ENCODE measurements around the gene CLASP1. TPM values are rescaled to one million over a fixed set of nuclear protein-coding genes. Genes with fewer than 3 reads are reported as not detected.
"Not testable (repeated sequence)": the region's sequence is repeated elsewhere in the genome, so short reads cannot be mapped to it uniquely, and the experiment has no call there.

The CLASP1 gene
- total RNA-seq, 1 donor from 2014 or later = 95.1 TPM

- H3K9me3 Mint-ChIP-seq (ENCODE audit: unreplicated experiment) = no peaks in the 10 kb centered on the region
These were observed 45.3 kb upstream of the CLASP1 start for GRCh38 chr2:121694398-121695170.

GRCh38 chr2:121690572-121690971 lies 41.3 kb upstream of the CLASP1 start:
- not testable (repeated sequence) for H3K9me3 Mint-ChIP-seq (ENCODE audit: unreplicated experiment); H3K4me3 Mint-ChIP-seq (ENCODE audit: unreplicated experiment); H3K4me1 Mint-ChIP-seq (ENCODE audit: unreplicated experiment); H3K36me3 Mint-ChIP-seq (ENCODE audit: low read depth, unreplicated experiment); H3K27me3 Mint-ChIP-seq (ENCODE audit: unreplicated experiment); DNase-seq (ENCODE audit: low spot score)
- H3K27ac Mint-ChIP-seq (ENCODE audit: unreplicated experiment) = peak overlapping the region; percentile 59

More at GRCh38 chr2:121694398-121695170, 45.3 kb upstream of the CLASP1 start:
- Mint-ChIP-seq H3K4me1 (ENCODE audit: unreplicated experiment) (peaks cover 22% of the 10 kb centered on the region), H3K27me3 (ENCODE audit: unreplicated experiment) (peaks cover 2% of the 10 kb centered on the region), H3K4me3 (ENCODE audit: unreplicated experiment) (no peak overlapping the region), H3K27ac (ENCODE audit: unreplicated experiment) (no peak overlapping the region), H3K36me3 (ENCODE audit: low read depth, unreplicated experiment) (no peaks in the 10 kb centered on the region)
- DNase-seq (ENCODE audit: low spot score) = no peak
- no peak for TF ChIP-seq CTCF (IDR thresholded peaks at IDR 0.05; ENCODE audit: unreplicated experiment)

GRCh38 chr2:121690095-121690494 lies 40.8 kb upstream of the CLASP1 start:
- H3K27ac Mint-ChIP-seq (ENCODE audit: unreplicated experiment) = peak overlapping the region; percentile 59
- H3K9me3 Mint-ChIP-seq (ENCODE audit: unreplicated experiment) = no peaks in the 10 kb centered on the region
- no peak for DNase-seq (ENCODE audit: low spot score)
- H3K4me3 Mint-ChIP-seq (ENCODE audit: unreplicated experiment) = no peak overlapping the region
- no peak for TF ChIP-seq CTCF (IDR thresholded peaks at IDR 0.05; ENCODE audit: unreplicated experiment)
- H3K4me1 Mint-ChIP-seq (ENCODE audit: unreplicated experiment) = no peaks in the 10 kb centered on the region
- peaks cover 1% of the 10 kb centered on the region for H3K27me3 Mint-ChIP-seq (ENCODE audit: unreplicated experiment)
- H3K36me3 Mint-ChIP-seq (ENCODE audit: low read depth, unreplicated experiment) = no peaks in the 10 kb centered on the region

- peak; percentile 33 for DNase-seq (ENCODE audit: low spot score)
- H3K4me1 Mint-ChIP-seq (ENCODE audit: unreplicated experiment) = no peaks in the 10 kb centered on the region
- peaks cover under 1% of the 10 kb centered on the region for H3K9me3 Mint-ChIP-seq (ENCODE audit: unreplicated experiment)
- TF ChIP-seq CTCF (IDR thresholded peaks at IDR 0.05; ENCODE audit: unreplicated experiment) = no peak
- peaks cover 1% of the 10 kb centered on the region for H3K27me3 Mint-ChIP-seq (ENCODE audit: unreplicated experiment)
- peaks cover under 1% of the 10 kb centered on the region for H3K36me3 Mint-ChIP-seq (ENCODE audit: low read depth, unreplicated experiment)
- no peak overlapping the region for H3K4me3 Mint-ChIP-seq (ENCODE audit: unreplicated experiment)
- H3K27ac Mint-ChIP-seq (ENCODE audit: unreplicated experiment) = peak overlapping the region; percentile 59
These were observed 40.1 kb upstream of the CLASP1 start for GRCh38 chr2:121689356-121689755.

GRCh38 chr2:121688820-121689219 lies 39.6 kb upstream of the CLASP1 start:
- H3K27me3 Mint-ChIP-seq (ENCODE audit: unreplicated experiment) = peaks cover 1% of the 10 kb centered on the region
- no peak for DNase-seq (ENCODE audit: low spot score)
- H3K27ac Mint-ChIP-seq (ENCODE audit: unreplicated experiment) = no peak overlapping the region
- no peak overlapping the region for H3K4me3 Mint-ChIP-seq (ENCODE audit: unreplicated experiment)
- no peak for TF ChIP-seq CTCF (IDR thresholded peaks at IDR 0.05; ENCODE audit: unreplicated experiment)
- peaks cover 6% of the 10 kb centered on the region for H3K9me3 Mint-ChIP-seq (ENCODE audit: unreplicated experiment)
- peaks cover 6% of the 10 kb centered on the region for H3K36me3 Mint-ChIP-seq (ENCODE audit: low read depth, unreplicated experiment)
- no peaks in the 10 kb centered on the region for H3K4me1 Mint-ChIP-seq (ENCODE audit: unreplicated experiment)
